KMS-11 (cell line): ENCODE data around the gene C12orf75.
A peak's percentile ranks its signal among the peaks of the same experiment; 100 is the strongest.
"Not testable (repeated sequence)": the region's sequence is repeated elsewhere in the genome, so short reads cannot be mapped to it uniquely, and the experiment has no call there.

Experiments used
- H2AFZ ChIP-seq: fragments of 200-600 bp; sonication (generic); 2 replicates; pipeline ENCODE4 v1.6.1; 2016; ENCODE audit warnings: antibody characterized with exemption, mixed run types, low read depth
- H3K27ac ChIP-seq: fragments of 200-600 bp; sonication (generic); 2 replicates; pipeline ENCODE4 v1.6.1; 2016; ENCODE audit warnings: mild to moderate bottlenecking, mixed run types
- H3K27me3 ChIP-seq: fragments of 200-600 bp; sonication (generic); 2 replicates; pipeline ENCODE4 v1.6.1; 2017; ENCODE audit warnings: mild to moderate bottlenecking, low read depth, mixed run types, moderate library complexity; ENCODE audit not compliant: insufficient read depth
- H3K36me3 ChIP-seq: fragments of 200-600 bp; sonication (generic); 2 replicates; pipeline ENCODE4 v1.6.1; 2017; ENCODE audit warnings: mild to moderate bottlenecking, mixed run types; ENCODE audit not compliant: insufficient read depth
- H3K4me1 ChIP-seq: fragments of 200-600 bp; sonication (generic); 2 replicates; pipeline ENCODE4 v1.6.1; 2016; ENCODE audit warnings: mild to moderate bottlenecking, low read depth, mixed run types; ENCODE audit not compliant: poor library complexity, severe bottlenecking
- H3K4me2 ChIP-seq: fragments of 200-600 bp; sonication (generic); 2 replicates; pipeline ENCODE4 v1.7.0; 2016; ENCODE audit warnings: mild to moderate bottlenecking, mixed run types
- H3K4me3 ChIP-seq: fragments of 200-600 bp; sonication (generic); IDR thresholded peaks from 2 replicates; pipeline ENCODE4 v1.6.1; 2017; ENCODE audit warnings: low read depth, low read length, mixed read lengths; ENCODE audit not compliant: insufficient read depth
- H3K79me2 ChIP-seq: fragments of 200-600 bp; sonication (generic); 2 replicates; pipeline ENCODE4 v1.6.1; 2016; ENCODE audit warnings: low read depth, mixed run types; ENCODE audit not compliant: insufficient read depth
- H3K9ac ChIP-seq: fragments of 200-600 bp; sonication (generic); 2 replicates; pipeline ENCODE4 v1.6.1; 2016; ENCODE audit warnings: mild to moderate bottlenecking, mixed run types
- H4K20me1 ChIP-seq: fragments of 200-600 bp; sonication (generic); 2 replicates; pipeline ENCODE4 v1.6.1; 2016; ENCODE audit warnings: mild to moderate bottlenecking, mixed run types; ENCODE audit not compliant: insufficient read depth
- TF ChIP-seq, protein P1 (sequence below): fragments of 200-600 bp; sonication (generic); conservative IDR thresholded peaks from 2 replicates; pipeline ENCODE4 v1.6.1; 2017; ENCODE audit warnings: low read depth, mild to moderate bottlenecking, antibody characterized with exemption, low read length, moderate library complexity, mixed read lengths

Gene C12orf75

DNA sequence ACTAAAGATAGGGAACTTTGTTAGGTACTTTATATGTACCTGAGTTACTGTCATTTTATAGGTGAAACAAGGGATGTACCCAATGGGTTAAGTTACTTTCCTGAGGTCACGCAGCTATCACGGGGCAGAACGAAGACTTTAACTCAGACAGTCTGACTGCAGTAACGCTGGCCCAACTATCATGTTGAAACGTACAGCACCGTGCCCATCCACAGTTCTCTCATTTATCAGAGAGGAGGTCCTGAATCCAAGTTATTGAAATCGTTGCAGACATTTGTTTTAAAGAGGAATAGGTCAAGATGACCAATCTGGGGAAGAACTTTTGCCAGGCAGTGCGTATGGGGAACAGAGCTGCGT is 587 bp upstream of the C12orf75 start:
- Histone ChIP-seq H3K36me3 (no peaks in the 10 kb centered on the region), H3K4me1 (peaks cover 14% of the 10 kb centered on the region), H3K4me3 (no peak overlapping the region), H3K9ac (peak overlapping the region; percentile 2; the same call in 1 of the 2 replicates), H4K20me1 (no peaks in the 10 kb centered on the region), H3K27me3 (no peaks in the 10 kb centered on the region), H3K79me2 (peaks cover 3% of the 10 kb centered on the region; the same call in 1 of the 2 replicates), H2AFZ (peak overlapping the region; percentile 72), H3K4me2 (peak overlapping the region; percentile 57), H3K27ac (0 out of 2 replicates have a peak overlapping the region, but pooled peaks have one; percentile 16)
- TF ChIP-seq, protein P1, sequence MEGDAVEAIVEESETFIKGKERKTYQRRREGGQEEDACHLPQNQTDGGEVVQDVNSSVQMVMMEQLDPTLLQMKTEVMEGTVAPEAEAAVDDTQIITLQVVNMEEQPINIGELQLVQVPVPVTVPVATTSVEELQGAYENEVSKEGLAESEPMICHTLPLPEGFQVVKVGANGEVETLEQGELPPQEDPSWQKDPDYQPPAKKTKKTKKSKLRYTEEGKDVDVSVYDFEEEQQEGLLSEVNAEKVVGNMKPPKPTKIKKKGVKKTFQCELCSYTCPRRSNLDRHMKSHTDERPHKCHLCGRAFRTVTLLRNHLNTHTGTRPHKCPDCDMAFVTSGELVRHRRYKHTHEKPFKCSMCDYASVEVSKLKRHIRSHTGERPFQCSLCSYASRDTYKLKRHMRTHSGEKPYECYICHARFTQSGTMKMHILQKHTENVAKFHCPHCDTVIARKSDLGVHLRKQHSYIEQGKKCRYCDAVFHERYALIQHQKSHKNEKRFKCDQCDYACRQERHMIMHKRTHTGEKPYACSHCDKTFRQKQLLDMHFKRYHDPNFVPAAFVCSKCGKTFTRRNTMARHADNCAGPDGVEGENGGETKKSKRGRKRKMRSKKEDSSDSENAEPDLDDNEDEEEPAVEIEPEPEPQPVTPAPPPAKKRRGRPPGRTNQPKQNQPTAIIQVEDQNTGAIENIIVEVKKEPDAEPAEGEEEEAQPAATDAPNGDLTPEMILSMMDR = no peak

DNA sequence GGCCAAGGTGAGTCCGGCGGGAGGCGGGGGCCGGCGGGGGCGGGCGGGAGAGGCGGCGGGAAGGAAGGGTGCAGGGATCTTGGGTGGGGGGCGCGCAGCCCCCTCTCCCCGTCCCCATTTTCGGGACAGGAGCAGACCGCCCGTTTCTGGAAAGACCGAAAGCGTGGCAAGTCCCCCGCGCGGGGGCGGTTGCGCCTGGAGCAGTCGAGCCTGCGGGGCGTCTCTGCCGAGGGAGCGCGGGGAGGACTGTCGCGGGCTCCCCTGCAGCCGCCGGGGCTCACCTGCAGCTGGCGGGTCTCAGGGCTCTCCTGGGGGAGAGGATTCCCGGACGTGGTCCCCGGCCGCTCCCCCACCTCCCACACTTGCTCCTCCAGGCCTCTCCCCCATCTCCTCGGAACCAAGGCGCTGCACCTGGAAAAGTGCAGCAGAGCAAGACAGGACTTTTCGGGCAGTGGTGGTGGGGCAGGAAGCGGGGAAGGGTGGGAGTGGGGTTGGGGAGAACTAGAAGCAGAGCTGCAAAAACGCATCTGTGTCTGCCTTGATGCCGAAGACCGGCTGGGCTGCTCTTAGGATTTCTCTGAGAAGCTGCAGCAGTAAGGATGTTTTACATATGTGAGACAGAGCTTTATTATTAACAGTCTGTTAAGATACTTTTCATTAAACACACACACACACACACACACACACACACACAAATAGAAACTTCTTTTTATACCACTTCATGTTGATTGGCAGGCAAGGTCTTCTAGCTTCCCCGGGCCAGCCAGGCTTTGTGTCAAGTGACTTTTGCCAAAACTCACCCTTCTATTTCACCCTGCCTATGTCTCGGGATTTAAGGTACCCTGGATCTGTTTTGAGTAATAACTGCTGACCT is 677 bp downstream of the C12orf75 start:
- Histone ChIP-seq H3K4me2 (peak overlapping the region; percentile 71), H3K79me2 (peaks cover 8% of the 10 kb centered on the region; the same call in 1 of the 2 replicates), H3K27me3 (no peaks in the 10 kb centered on the region), H4K20me1 (no peaks in the 10 kb centered on the region), H3K4me3 (no peak overlapping the region), H3K9ac (peak overlapping the region; percentile 12; the same call in 1 of the 2 replicates), H3K4me1 (peaks cover 14% of the 10 kb centered on the region), H3K36me3 (no peaks in the 10 kb centered on the region), H3K27ac (no peak overlapping the region), H2AFZ (peak overlapping the region; percentile 59)
- TF ChIP-seq, protein P1 = no peak

DNA sequence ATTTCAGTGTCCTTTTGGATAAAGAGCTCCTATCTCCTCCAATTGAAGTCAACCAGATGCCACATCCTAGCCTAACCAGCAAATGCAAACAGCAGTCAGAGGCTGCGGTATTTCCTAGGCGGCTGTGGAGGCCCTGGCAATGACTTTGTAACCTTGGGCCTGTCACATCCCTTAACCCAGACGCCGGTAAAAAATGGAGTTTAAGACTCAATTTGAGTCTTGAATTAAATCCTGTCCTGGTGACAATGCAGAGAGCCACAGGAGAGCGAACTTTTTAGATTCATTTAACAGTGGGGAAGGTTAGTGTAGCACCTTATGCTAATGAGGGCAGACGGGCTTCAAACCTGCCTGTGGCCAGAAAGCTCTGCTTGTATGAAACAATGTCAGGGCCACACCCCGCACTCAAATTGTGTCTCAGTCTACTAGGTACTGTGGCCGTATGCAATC is 1.3 kb downstream of the C12orf75 start:
- no peaks in the 10 kb centered on the region for H3K36me3 ChIP-seq
- H3K9ac ChIP-seq = peak overlapping the region; percentile 12; the same call in 1 of the 2 replicates
- H3K27ac ChIP-seq = no peak overlapping the region
- TF ChIP-seq, protein P1 = no peak
- peaks cover 8% of the 10 kb centered on the region; the same call in 1 of the 2 replicates for H3K79me2 ChIP-seq
- peak overlapping the region; percentile 71 for H3K4me2 ChIP-seq
- no peak overlapping the region for H2AFZ ChIP-seq
- no peaks in the 10 kb centered on the region for H3K27me3 ChIP-seq
- no peak overlapping the region for H3K4me3 ChIP-seq
- H4K20me1 ChIP-seq = no peaks in the 10 kb centered on the region
- H3K4me1 ChIP-seq = peaks cover 14% of the 10 kb centered on the region

DNA sequence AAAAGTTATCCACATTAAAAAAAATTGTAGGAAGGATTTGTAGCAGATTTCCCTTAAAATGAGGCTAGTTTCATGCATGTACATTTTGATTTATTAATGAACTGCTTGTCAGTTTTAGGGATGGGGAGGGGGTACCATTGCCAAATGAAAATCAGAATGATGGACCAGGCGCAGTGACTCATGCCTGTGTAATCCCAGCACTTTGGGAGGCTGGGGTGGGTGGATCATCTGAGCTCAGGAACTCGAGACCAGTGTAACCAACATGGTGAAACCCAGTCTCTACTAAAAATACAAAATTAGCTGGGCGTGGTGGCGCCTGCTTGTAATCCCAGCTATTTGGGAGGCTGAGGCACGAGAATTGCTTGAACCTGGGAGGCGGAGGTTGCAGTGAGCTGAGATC is 1.8 kb downstream of the C12orf75 start:
- not testable (repeated sequence) for H3K9ac ChIP-seq, H3K27ac ChIP-seq, H3K79me2 ChIP-seq, H3K36me3 ChIP-seq, H3K27me3 ChIP-seq, H2AFZ ChIP-seq, H4K20me1 ChIP-seq, H3K4me3 ChIP-seq
- Histone ChIP-seq H3K4me1 (peaks cover 14% of the 10 kb centered on the region), H3K4me2 (peak overlapping the region; percentile 71; the same call in 1 of the 2 replicates)

DNA sequence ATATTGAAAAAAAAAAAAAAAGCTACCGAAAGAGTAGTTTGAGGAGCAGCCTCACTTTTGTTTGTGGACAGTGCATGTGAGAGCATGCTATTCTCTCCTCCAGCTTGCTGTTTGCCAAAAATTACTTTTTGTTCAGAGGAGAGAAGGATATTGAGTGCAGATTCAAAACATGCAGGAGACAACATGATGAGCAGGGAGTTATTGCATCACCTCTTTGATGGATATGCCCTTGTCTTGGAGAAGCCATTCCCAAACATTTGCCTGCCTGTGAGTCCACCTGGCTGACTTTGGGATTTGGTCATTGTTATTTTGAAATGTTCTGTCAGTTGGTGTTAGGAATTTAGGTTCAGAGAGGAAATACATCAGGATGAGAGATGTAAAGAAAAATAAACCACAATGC is 2.4 kb downstream of the C12orf75 start:
- TF ChIP-seq, protein P1 = no peak
- H4K20me1 ChIP-seq = no peaks in the 10 kb centered on the region
- H3K79me2 ChIP-seq = peaks cover 8% of the 10 kb centered on the region; the same call in 1 of the 2 replicates
- no peaks in the 10 kb centered on the region for H3K27me3 ChIP-seq
- no peak overlapping the region for H3K4me2 ChIP-seq
- H3K9ac ChIP-seq = no peak overlapping the region
- no peaks in the 10 kb centered on the region for H3K36me3 ChIP-seq
- peaks cover 14% of the 10 kb centered on the region for H3K4me1 ChIP-seq
- no peak overlapping the region for H3K27ac ChIP-seq
- no peak overlapping the region for H2AFZ ChIP-seq
- H3K4me3 ChIP-seq = no peak overlapping the region
